NCI-H1930 (cell line): ENCODE results near the gene ARHGAP44.
A peak's percentile ranks its signal among the peaks of the same experiment; 100 is the strongest.

Experiments
- DNase-seq, 2 experiments: peaks; one replicate each; lab custom pipeline; 2025; lab: John Stamatoyannopoulos, UW

Gene ARHGAP44

GRCh38 chr17:12994341-12995074, 205.2 kb downstream of the ARHGAP44 start:
- no peak for DNase-seq

DNA sequence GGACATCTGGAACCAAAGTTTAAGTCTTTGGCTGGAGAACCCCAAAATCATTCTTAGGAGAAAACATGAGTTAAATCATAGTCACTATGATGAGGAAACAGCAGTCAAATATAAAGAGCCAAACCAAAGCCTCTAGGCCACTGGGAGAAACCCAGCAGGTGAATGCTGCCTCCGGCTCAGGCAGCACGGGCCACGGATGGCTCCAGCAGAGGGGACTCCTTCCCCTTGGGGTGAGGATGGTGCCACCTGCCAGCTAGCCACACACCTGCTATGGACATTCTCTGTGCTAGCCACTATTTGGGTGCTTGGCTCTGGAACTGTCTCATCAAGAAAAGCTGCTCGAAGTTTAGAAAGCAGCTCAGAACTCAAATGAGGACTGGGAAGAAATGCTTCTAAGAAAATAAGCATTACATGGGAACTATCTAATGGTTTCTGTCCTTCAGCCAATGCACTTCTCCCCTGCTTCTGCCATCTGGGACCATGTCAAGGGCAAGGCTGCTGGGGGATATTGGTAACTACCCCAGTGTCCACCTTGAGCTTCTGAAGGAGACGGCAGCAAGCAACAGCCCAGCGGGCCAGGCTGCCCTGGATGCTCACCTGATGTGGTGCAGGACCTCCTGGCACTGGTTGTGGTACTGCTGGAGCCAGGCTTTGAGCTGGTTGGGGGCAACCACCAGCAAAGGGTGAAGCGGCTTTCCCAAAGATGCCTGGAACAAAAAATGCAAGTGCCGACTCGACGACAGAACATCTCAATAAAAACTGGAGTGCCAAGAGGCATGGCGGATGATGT, 206.0 kb downstream of the ARHGAP44 start:
- no peak for DNase-seq

GRCh38 chr17:12995896-12996295, 206.6 kb downstream of the ARHGAP44 start:
- DNase-seq, result no peak

DNA sequence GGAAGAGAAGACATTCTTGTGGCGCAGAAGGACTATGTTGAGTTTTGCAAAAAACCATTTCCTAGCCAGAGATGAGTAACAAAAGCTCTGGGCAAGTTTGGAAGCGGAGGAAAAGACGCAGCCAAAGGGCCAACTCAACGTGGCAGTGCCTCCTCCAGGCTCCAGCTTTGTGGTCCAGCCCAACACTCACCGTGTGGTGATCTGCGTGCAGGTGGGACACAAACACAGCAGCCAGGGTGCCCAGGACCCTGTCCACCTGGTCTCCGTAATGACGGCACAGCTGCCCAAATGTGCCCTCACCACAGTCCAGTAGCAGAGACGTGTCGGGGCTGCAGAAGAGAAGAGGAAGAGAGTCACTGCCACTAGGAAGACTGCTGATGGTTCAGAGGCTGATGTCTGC, 207.1 kb downstream of the ARHGAP44 start:
- DNase-seq, result no peak

DNA sequence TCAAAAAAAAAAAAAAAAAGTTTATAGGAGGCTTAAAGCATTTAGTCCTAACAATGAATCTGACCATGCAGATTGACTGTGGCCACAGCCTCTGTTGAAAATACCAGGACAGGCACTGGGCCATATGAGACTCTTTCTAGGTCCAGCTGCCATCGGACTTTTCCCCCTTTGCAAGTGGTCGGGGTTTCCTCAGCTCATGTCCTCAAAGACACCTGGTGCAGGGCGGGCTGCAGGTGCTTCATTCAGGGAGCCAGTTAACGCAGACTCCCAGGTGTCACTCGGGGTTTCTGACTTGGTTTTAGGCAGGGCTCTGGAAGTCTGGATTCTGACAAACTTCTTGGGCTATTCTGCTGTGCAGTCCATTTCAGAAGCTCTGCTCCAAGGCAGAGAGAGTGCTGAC, 207.6 kb downstream of the ARHGAP44 start:
- no peak for DNase-seq

DNA sequence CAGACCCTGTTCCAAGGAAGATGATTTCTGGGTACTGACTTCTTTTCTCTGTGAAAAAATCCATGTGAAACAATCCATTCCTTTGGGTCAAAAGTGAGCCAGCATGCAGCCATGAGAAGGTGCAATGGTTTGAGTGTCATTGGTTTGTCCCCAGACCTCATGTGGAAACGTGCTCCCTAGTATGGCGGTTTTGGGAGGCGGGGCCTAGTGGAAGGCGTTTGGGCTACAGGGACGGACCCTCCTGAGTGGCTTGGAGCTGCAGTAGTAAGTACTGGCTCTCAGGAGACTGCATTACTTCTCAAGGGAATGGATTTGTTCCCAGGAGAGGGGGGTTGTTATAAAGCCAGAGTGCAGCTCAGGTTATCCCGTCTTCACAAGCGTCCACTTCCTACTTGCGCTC, 209.2 kb downstream of the ARHGAP44 start:
- DNase-seq, result no peak

- no peak for DNase-seq
Measured at GRCh38 chr17:12998874-12999273, 209.6 kb downstream of the ARHGAP44 start.

GRCh38 chr17:13000561-13000960, 211.3 kb downstream of the ARHGAP44 start:
- no peak for DNase-seq

DNA sequence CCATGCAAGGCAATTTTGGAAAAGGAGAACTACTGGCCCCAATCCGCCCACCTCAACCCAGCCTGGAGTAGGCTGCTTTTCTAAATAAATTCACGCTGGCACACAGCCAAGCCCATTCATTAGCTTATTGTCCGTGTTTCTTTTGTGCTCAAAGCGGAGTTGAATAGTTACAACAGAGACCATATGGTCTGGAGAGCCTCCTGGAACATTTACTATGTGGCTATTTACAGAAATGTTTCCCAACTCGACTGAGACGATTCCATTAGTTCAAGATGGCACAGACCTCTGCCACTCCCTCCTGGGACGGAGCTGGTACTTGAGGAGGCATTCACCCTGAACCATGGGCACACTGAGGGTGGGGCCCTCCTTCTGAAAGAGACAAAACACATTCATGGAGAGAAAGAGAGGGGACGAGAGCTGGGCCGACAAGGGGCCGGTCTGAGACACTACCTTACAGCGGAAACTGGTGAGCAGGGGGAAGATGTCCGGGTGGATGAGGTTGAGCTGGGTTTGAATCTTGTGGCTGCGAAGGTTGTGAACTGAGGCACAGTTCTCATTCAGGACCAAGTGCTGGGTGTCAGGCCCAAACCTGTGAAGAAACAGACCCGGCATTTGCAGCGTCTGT, 212.8 kb downstream of the ARHGAP44 start:
- no peak for DNase-seq

DNA sequence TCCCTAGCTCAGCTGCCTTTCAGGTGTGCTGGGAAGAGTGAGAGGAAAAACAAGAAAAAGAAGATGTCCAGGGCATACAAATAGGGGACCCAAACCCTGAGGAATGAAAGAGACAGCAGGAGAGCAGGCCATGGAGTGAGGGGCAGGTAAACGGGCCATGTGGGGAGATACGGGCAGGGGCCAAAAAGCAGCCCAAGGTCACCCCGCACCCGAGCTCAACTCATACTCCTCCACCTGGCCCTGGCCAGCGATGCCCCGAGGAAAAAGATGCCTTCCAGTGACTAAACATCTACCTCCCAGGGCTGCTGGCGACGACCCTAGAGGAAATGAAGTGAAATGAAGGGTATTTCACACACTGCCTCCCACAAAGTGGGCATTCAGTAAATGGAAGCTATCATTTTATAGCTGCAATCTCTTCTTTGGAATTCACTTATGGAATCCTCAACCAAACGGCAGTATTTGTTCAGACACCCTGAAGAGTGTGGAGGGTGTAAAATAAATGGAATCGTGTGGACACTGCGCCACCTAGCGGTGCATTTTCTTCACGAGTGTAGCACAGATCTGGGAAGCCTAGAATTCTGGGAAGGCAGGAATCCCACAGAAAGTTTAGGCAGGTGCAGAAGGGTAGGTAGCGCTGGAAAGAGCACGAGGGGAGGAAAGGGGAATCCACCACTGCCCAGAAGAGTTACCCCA, 213.6 kb downstream of the ARHGAP44 start:
- peak in 1 of 2 experiments; percentile 57 for DNase-seq

DNA sequence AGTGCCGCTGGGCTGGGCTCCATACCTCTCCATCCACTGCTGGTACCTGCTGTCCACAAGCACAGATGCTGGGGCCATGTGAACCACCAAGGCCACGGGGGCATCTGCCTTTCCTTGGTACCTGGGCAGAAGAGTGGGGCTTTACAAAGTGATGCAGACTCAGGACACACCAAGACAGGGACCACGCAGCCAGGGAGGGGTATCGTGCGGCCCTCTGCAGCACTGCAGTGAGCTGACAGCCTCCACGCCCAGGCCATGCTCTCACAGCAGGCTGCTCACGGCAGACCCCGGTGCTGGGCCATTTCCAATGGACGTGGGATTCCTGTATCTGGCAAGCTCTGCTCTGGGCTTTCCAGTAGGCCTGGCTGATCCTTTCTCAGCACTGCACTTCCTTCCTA, 214.2 kb downstream of the ARHGAP44 start:
- no peak for DNase-seq

DNA sequence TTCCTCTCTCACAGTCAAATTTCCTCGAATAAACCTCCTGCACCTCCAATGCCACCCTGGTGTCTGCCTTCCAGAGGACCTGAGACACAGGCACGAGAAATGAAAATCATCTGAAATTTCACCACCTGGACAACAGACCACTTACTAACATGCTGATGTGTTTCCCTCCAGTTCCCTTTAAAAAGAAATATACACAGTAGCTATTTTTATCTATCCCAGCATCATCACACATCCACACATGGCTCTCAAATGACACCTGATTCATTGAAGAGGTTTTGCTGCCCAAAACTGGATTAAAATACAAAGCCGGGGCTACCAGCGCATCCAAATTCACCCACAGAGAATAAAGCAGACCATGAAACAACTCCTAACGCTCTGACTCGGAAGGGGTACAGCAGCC, 214.6 kb downstream of the ARHGAP44 start:
- no peak for DNase-seq

DNA sequence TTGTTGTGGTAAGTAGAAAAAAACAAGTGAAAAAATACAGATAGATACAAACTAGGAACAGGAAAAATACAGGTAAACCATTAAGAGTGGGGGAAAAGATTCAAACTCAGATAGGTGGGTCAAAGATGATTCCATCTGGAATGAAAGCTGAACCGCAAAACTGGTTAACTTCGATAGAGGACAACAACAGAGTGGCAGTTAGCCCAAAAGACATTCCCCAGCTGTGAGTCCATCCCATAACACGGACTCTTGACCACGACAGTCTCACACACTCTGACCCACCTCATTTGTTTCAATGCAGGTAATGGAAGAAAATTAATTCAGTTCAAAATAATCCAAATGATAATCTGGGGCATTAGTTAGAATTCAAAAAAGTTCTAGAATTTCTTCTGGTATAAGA, 215.0 kb downstream of the ARHGAP44 start:
- no peak for DNase-seq

- DNase-seq, result no peak
Measured at GRCh38 chr17:13005530-13005929, 216.2 kb downstream of the ARHGAP44 start.

- DNase-seq, result no peak
Measured at GRCh38 chr17:13008461-13008860, 219.2 kb downstream of the ARHGAP44 start.

- DNase-seq, result no peak
Measured at GRCh38 chr17:13010959-13011358, 221.7 kb downstream of the ARHGAP44 start.

GRCh38 chr17:13014801-13015200, 225.5 kb downstream of the ARHGAP44 start:
- no peak for DNase-seq

DNA sequence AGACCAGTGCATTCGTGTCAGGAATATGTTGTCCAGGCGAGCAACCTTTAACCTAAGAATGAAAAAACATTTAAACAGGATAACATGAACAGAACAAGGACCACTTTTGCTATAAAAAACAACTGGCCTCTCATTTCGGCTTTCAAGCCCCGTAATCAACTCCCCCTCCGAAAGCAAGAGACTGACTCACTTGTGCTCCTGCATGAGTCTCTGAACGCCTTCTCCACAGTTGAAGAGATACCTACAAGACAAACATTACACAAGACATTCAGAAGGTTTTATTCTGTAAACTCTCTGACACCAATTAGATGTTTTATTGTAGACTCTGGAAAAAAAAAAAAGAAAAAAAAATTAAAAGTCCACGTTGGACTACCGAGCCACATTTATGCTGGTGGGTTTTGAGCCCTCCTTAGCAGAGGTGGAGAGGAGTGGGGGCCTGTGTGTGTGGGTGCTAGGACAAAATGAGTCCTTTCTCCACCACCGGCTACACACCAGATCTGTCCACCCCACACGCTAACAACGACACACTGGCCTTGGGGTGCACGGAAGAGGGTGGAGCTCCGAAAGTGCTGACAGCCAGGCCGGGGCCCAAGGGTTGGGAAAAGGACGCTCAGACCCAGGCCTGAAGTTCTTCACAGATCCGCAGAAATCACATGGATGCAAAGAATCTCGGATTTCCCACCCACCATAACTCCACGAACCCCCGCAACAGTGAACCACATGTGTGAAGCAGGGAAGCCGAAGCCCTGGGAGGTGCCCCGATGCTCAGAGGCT, 227.8 kb downstream of the ARHGAP44 start:
- no peak for DNase-seq

DNA sequence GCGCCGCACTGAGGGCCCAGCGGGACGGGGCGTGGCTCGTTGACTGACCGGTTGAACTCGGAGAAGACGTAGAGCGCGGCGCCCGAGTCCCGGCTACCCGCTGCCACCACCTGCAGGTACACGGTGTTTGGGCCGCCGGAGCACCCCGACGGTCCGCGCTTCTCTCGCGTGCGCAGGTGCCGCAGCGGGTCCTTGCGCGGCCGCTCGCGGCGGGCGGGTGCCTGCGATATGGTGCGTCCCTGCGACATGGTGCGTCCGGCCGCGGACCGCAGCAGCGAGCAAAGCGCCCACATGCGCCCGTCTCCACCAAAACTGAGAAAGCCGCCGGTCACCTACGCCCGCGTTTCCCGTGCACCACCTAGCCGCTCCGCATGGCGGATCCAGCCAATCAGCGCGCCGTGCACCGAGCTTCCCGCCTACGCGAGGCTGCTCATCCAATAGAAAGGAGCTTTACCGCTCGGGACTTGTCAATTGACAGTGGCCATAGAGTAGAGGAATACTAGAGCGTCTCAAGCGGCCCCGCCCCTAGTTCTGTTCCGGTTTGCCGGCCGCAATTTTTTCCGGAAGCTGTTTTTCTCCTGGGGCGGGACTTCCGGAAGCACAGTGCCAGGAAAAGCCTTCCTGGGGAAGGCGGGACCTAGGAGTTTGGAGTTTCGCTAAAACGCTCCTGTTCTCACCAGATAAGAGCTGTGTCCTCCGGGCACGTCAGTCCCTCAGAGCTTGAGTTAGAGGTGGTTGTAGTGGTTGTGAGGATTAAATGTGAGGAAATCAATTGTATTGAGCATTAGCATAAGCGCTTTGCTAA, 228.6 kb downstream of the ARHGAP44 start, which contains the start of gene ELAC2:
ELAC2 (minus strand) TSS at position 373 of the 805 bp plus-strand sequence; CDS start at position 293, 80 bp downstream.
- peak; percentile 97 for DNase-seq

- DNase-seq, result no peak
Measured at GRCh38 chr17:13024016-13024415, 234.7 kb downstream of the ARHGAP44 start.
